HG02623 (cell line): ENCODE results near the gene B4GALNT1.

Source experiments
- ATAC-seq: cut with Tn5 transposase; IDR thresholded peaks from one replicate; pipeline ENCODE4 v1.9.1; 2021; ENCODE audit warnings: moderate library complexity; ENCODE audit not compliant: unreplicated experiment

The B4GALNT1 gene

GRCh38 chr12:57609781-57610553 is 23.0 kb downstream of the B4GALNT1 start:
- no peak for ATAC-seq

GRCh38 chr12:57609101-57609780 is 23.8 kb downstream of the B4GALNT1 start:
- no peak for ATAC-seq

GRCh38 chr12:57607958-57608663 is 24.9 kb downstream of the B4GALNT1 start:
- no peak for ATAC-seq

- ATAC-seq: no peak
Measured at GRCh38 chr12:57606821-57607220, 26.2 kb downstream of the B4GALNT1 start.

GRCh38 chr12:57606399-57606798 is 26.6 kb downstream of the B4GALNT1 start:
- no peak for ATAC-seq

GRCh38 chr12:57605811-57606311 is 27.1 kb downstream of the B4GALNT1 start:
- no peak for ATAC-seq

GRCh38 chr12:57604992-57605810 is 27.8 kb downstream of the B4GALNT1 start:
- ATAC-seq: no peak

GRCh38 chr12:57604454-57604991 is 28.5 kb downstream of the B4GALNT1 start, which contains the start of gene DTX3:
Gene DTX3, plus strand, starts transcription at chr12:57604824. Its CDS starts 1,694 bp downstream, at chr12:57606518.
- no peak for ATAC-seq

- ATAC-seq: no peak
Measured at GRCh38 chr12:57603815-57604453, 29.1 kb downstream of the B4GALNT1 start.

GRCh38 chr12:57603324-57603723 is 29.7 kb downstream of the B4GALNT1 start:
- ATAC-seq: no peak

- no peak for ATAC-seq
Measured at GRCh38 chr12:57602544-57602943, 30.5 kb downstream of the B4GALNT1 start.

GRCh38 chr12:57600395-57600794 is 32.6 kb downstream of the B4GALNT1 start:
- ATAC-seq: no peak

GRCh38 chr12:57593187-57593586 is 39.8 kb downstream of the B4GALNT1 start:
- ATAC-seq: no peak

- no peak for ATAC-seq
Measured at GRCh38 chr12:57592551-57593165, 40.3 kb downstream of the B4GALNT1 start.

- ATAC-seq: no peak
Measured at GRCh38 chr12:57591782-57592325, 41.1 kb downstream of the B4GALNT1 start.

- ATAC-seq: peak; percentile 94
Measured at GRCh38 chr12:57590864-57591781, 41.9 kb downstream of the B4GALNT1 start, which contains the start of gene PIP4K2C. Gene PIP4K2C, plus strand, starts transcription at chr12:57591192. Its CDS starts 98 bp downstream, at chr12:57591290.

GRCh38 chr12:57590479-57590863 is 42.5 kb downstream of the B4GALNT1 start:
- ATAC-seq: no peak
